CD4-positive, alpha-beta T cell treated with Interleukin-21 for 1 hour (primary cell): ENCODE measurements around the gene CCDC91.

Experiments
- DNase-seq: peaks from one replicate; pipeline ENCODE4 v3.0.0-alpha.2; 2020

The CCDC91 gene

GRCh38 chr12:28550757-28551704 lies 360.8 kb downstream of the CCDC91 start:
- no peak for DNase-seq

- DNase-seq: no peak
Observed at GRCh38 chr12:28552251-28552970, 362.2 kb downstream of the CCDC91 start.

GRCh38 chr12:28555748-28556147 lies 365.5 kb downstream of the CCDC91 start:
- DNase-seq: no peak

DNA sequence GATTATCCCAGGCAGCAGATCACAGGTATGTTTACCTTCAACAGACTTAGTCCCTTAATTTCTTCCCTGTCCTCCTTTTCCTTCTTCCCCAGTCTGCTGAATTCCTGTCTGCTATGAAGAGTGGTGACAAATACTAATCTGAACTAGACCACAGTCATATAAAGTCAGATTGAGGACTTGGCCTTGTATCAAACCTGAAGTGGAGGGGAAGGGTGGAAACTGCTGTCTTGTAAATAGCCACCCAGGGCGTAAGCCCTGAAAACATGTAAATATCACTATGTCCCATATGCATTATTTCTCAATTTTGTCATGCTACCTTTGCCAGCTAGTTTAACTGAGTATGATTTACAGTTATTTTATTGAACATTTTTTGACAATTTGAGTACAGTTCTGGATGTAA lies 368.0 kb downstream of the CCDC91 start:
- DNase-seq: no peak

DNA sequence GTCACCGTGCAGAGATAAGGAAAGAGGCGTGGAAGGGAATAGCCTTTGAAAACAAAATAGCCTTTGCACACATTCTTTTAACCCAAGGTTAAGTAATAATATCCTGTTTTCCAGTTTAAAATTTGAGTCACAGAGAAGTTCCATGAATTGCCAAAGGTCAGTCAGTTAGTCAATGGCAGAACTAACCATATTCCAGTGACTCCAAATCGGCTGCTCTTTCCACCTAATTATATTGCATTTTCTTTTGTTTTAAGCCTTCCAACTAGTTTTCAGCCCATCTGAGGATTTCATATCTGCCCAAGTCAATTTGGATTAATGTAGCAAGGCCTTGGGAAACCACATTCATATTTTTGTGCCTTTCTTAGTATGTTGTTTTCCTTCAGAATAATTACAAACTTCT lies 373.0 kb downstream of the CCDC91 start:
- no peak for DNase-seq

GRCh38 chr12:28563936-28564335 lies 373.7 kb downstream of the CCDC91 start:
- DNase-seq: no peak

GRCh38 chr12:28568118-28568517 lies 377.9 kb downstream of the CCDC91 start:
- no peak for DNase-seq

DNA sequence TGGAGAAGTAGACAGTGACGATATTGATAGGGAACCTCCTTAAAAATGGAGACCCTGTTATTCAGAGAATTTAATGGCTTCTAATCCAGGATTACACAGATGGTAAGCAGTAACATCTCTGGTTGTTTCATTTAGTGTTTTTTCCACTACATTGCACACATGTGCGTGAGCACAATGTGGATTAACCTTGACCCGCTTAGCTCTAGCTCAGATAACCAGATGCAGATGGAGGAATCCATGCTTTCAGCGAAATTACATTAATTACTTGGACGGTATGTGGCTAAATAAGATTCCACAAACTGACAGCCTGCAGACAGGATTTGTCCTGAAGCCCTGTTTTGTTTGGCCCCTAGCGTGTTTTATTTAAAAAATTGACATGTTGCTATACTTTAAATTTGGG lies 378.4 kb downstream of the CCDC91 start:
- DNase-seq: no peak

- no peak for DNase-seq
Observed at GRCh38 chr12:28569698-28570411, 379.6 kb downstream of the CCDC91 start.

- DNase-seq: no peak
Observed at GRCh38 chr12:28570811-28571210, 380.6 kb downstream of the CCDC91 start.

DNA sequence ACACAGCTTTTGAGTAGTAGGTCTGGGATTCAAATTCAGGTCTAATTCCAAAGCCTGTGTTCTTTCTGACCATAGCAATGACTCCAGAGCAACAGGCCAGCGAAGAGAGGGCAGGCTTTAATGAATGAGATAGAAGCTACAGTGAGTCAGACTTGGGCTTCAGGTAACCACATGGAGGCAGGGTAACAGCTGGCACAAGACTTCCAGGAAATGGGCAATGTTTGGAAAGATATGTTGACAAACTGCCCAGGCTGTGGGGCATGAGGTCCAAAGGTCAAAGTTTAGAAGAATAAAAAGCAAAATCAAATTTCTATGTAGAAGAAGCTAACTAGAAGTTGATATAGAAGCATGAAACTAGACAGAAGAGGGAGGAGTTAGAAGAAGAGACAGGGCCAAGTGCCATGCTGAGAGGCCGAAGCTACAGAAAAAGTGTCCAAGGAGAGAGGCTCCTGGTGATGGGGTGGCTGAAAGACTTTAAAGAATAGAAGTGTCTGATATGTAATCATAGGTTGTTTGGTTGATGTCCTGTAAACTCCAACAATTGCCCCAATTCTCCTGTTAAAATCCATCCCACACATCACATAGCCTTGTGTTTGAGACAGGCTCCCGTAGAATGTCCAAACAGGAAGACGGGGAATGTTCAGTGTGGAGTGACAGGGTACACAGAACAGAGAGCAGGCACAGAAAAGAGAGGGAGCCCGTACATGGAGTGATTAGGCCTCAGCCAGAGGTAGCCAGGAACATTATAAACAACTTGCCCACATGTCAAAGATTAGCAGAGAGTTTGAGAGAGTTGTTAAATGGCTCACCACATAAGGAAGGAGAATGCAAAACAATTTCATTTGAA lies 384.7 kb downstream of the CCDC91 start:
- DNase-seq: no peak

GRCh38 chr12:28575593-28576205 lies 385.4 kb downstream of the CCDC91 start:
- DNase-seq: no peak

- no peak for DNase-seq
Observed at GRCh38 chr12:28578361-28578760, 388.1 kb downstream of the CCDC91 start.

DNA sequence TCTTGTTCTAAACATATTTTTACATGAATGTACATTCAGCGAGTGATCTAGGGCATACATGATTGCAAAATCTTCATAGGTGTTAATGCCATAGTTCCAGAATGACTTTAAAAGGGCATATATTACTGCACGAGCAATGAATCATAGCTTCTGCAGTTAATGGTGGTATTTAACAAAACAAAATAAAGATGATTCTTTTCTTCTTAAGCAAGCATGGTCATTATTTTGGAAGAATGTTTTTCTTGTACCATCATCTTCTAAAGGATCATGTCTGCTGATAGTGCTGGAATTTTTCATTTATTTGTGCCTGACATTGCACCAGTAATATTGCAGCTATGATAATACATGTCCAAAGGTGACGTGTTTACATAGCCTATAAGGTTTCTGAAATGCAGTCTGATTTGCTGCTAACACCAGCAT lies 388.6 kb downstream of the CCDC91 start:
- no peak for DNase-seq

DNA sequence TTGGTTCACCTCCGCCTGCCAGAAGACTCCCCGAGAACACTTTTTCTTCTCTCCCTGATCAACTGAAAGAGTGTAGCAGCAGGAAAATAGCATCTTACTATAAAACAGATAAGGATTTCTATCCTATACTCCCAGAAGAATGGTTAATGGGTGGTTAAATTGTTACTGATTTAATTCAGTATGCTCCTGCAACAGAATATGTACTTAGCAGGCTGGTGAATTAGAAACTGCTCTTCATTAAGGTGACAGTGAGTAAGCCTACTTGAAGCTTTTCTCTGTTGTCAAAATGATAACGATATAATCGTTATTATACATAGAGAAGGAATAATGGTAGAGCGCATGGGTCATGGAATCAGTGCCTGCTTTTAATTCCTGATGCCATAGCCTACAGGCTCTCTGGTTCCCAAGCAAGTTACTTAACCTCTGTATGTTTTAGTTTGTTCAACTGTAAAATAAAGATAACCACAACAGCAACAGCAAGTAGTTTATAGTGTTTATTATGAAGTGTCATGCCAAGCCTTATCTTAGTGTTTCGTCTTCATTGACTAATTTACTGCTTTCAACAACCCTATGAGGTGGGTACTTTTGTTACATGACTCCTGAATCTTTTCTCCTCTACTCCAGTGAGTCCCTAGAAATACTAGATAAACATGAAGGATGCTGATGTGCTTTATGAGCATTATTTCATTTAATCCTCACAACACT lies 392.6 kb downstream of the CCDC91 start:
- DNase-seq: no peak

GRCh38 chr12:28583701-28584261 lies 393.5 kb downstream of the CCDC91 start:
- DNase-seq: no peak

- no peak for DNase-seq
Observed at GRCh38 chr12:28585146-28585545, 394.9 kb downstream of the CCDC91 start.

DNA sequence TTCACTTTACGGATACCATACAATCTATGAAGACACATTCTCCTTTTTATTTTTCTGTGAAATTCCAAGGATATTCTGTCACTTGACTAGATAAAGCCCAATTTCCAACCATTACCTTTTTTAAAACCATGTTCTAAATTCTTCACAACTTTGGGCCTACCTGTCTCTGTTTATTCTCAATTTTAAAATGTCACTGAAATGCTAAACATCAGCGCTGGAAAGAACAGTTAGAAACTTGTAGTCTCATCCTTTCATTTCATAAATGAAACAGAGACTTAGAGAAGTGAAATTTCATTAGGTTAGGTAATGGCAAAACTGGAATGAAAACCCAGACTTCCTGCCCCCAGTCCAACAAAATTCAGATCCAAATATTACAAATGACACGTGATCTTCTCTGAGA lies 396.2 kb downstream of the CCDC91 start:
- no peak for DNase-seq

GRCh38 chr12:28591831-28592230 lies 401.6 kb downstream of the CCDC91 start:
- DNase-seq: no peak
